GM12878 (cell line): ENCODE data around the gene MPST.

Experiments
- CEBPB ChIP-seq, 2 experiments: fragments of 150-350 bp in 1 of 2; IDR thresholded peaks; 2 replicates each; pipeline ENCODE4 v1.6.1; 2012 to 2014; ENCODE audit warnings: low read depth in 2 of 2, low read length in 2 of 2, borderline replicate concordance in 1 of 2, inconsistent platforms in 1 of 2
- EGR1 ChIP-seq, 2 experiments: IDR thresholded peaks; 1 replicate in 1 of 2; 2 replicates in 1 of 2; pipeline ENCODE4 v1.6.1; 2011 to 2012; ENCODE audit warnings: low read depth in 2 of 2, low read length in 2 of 2, borderline replicate concordance in 1 of 2, mild to moderate bottlenecking in 1 of 2, moderate library complexity in 1 of 2
- EP300 ChIP-seq, 2 experiments: fragments of 150-350 bp in 1 of 2; IDR thresholded peaks; 2 replicates each; pipeline ENCODE4 v1.6.1; 2011 to 2012; ENCODE audit warnings: low read depth in 2 of 2, low read length in 2 of 2, borderline replicate concordance in 1 of 2, improper control_type of control experiment in 1 of 2, inconsistent platforms in 1 of 2; ENCODE audit not compliant: control insufficient read depth in 1 of 2
- IKZF2 ChIP-seq, 2 experiments: fragments of 450-650 bp; IDR thresholded peaks; 2 replicates each; pipeline ENCODE4 v1.6.1; 2017; ENCODE audit warnings: mild to moderate bottlenecking in 2 of 2, moderate library complexity in 2 of 2
- JUND ChIP-seq: IDR thresholded peaks from 2 replicates; pipeline ENCODE4 v1.6.1; 2012; ENCODE audit warnings: low read depth, mild to moderate bottlenecking, low read length, improper control_type of control experiment, moderate library complexity
- NR2C2 ChIP-seq: IDR thresholded peaks from 2 replicates; pipeline ENCODE4 v1.6.1; 2011; ENCODE audit warnings: borderline replicate concordance, low read depth; ENCODE audit not compliant: control insufficient read depth, insufficient read length
- POLR2A ChIP-seq: IDR thresholded peaks from 2 replicates; pipeline ENCODE4 v1.6.1; 2011; ENCODE audit warnings: low read depth, mild to moderate bottlenecking, low read length
- POLR2AphosphoS5 ChIP-seq: IDR thresholded peaks from 2 replicates; pipeline ENCODE4 v1.6.1; 2011; ENCODE audit warnings: mild to moderate bottlenecking, low read length, inconsistent platforms
- SIN3A ChIP-seq: IDR thresholded peaks from 2 replicates; pipeline ENCODE4 v1.6.1; 2012; ENCODE audit warnings: low read depth, low read length, improper control_type of control experiment
- SRF ChIP-seq, 2 experiments: IDR thresholded peaks; 2 replicates each; pipeline ENCODE4 v1.6.1; 2011; ENCODE audit warnings: low read depth in 2 of 2, low read length in 2 of 2, mild to moderate bottlenecking in 1 of 2, moderate library complexity in 1 of 2
- ZNF217 ChIP-seq: fragments of 450-650 bp; IDR thresholded peaks from 2 replicates; pipeline ENCODE4 v1.6.1; 2017; ENCODE audit warnings: antibody characterized with exemption, mild to moderate bottlenecking
- TF ChIP-seq, protein P1 (sequence below), 3 experiments: IDR thresholded peaks in 2 of 3; conservative IDR thresholded peaks in 1 of 3; 2 replicates each; pipeline ENCODE4 v1.5.1; 2011; ENCODE audit warnings: low read depth in 3 of 3, low read length in 3 of 3, mild to moderate bottlenecking in 3 of 3, control low read depth in 2 of 3, moderate library complexity in 2 of 3, inconsistent platforms in 1 of 3, mixed read lengths in 1 of 3; ENCODE audit not compliant: control insufficient read depth in 2 of 3, insufficient read depth in 1 of 3; ENCODE audit errors: extremely low read depth in 1 of 3
- TF ChIP-seq, protein P2 (sequence below): IDR thresholded peaks from 2 replicates; pipeline ENCODE4 v1.6.1; 2011; ENCODE audit warnings: low read depth, mild to moderate bottlenecking, low read length, moderate library complexity, borderline replicate concordance; ENCODE audit errors: extremely low read depth
- TF ChIP-seq, protein P3 (sequence below): IDR thresholded peaks from 2 replicates; pipeline ENCODE4 v1.6.1; 2012; ENCODE audit warnings: low read length, inconsistent platforms

DNA sequence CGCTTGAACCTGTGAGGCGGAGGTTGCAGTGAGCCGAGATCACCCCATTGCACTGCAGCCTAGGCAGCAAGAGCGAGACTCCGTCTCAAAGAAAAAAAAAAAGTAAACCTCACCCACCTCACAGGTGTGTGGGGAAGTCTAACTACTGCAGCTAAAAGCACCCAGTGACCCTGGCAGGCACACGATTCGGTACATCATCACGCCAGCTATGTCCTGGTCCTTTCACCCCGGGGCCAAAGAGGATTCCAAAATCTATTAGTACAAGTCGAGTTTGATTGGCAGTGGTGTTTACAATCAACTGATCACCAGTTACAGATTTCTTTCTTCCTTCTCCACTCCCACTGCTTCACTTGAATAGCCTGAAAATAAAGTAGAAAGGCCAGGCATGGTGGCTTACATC, 6.6 kb upstream of the MPST start:
- TF ChIP-seq JUND (no peak), SIN3A (no peak), ZNF217 (no peak), POLR2A (no peak), SRF (IDR thresholded peaks at IDR 0.05; ENCODE audit: low read depth in 2 of 2, low read length in 2 of 2) (no peak), NR2C2 (no peak), CEBPB (IDR thresholded peaks at IDR 0.05; ENCODE audit: borderline replicate concordance in 1 of 2, low read depth in 2 of 2, low read length in 2 of 2) (no peak), POLR2AphosphoS5 (no peak), EP300 (IDR thresholded peaks at IDR 0.05; ENCODE audit: borderline replicate concordance in 1 of 2, control insufficient read depth in 1 of 2, low read depth in 2 of 2, low read length in 2 of 2) (no peak), IKZF2 (IDR thresholded peaks at IDR 0.05) (no peak), EGR1 (IDR thresholded peaks at IDR 0.05; ENCODE audit: borderline replicate concordance in 1 of 2, low read depth in 2 of 2, low read length in 2 of 2) (no peak)
- TF ChIP-seq, protein P1, sequence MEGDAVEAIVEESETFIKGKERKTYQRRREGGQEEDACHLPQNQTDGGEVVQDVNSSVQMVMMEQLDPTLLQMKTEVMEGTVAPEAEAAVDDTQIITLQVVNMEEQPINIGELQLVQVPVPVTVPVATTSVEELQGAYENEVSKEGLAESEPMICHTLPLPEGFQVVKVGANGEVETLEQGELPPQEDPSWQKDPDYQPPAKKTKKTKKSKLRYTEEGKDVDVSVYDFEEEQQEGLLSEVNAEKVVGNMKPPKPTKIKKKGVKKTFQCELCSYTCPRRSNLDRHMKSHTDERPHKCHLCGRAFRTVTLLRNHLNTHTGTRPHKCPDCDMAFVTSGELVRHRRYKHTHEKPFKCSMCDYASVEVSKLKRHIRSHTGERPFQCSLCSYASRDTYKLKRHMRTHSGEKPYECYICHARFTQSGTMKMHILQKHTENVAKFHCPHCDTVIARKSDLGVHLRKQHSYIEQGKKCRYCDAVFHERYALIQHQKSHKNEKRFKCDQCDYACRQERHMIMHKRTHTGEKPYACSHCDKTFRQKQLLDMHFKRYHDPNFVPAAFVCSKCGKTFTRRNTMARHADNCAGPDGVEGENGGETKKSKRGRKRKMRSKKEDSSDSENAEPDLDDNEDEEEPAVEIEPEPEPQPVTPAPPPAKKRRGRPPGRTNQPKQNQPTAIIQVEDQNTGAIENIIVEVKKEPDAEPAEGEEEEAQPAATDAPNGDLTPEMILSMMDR (IDR thresholded peaks at IDR 0.05 in 2 of 3, conservative IDR thresholded peaks at IDR 0.05 in 1 of 3; ENCODE audit: control insufficient read depth in 2 of 3, extremely low read depth in 1 of 3, insufficient read depth in 1 of 3, low read depth in 3 of 3, low read length in 3 of 3), result no peak
- TF ChIP-seq, protein P2, sequence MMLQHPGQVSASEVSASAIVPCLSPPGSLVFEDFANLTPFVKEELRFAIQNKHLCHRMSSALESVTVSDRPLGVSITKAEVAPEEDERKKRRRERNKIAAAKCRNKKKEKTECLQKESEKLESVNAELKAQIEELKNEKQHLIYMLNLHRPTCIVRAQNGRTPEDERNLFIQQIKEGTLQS, result no peak
- TF ChIP-seq, protein P3, sequence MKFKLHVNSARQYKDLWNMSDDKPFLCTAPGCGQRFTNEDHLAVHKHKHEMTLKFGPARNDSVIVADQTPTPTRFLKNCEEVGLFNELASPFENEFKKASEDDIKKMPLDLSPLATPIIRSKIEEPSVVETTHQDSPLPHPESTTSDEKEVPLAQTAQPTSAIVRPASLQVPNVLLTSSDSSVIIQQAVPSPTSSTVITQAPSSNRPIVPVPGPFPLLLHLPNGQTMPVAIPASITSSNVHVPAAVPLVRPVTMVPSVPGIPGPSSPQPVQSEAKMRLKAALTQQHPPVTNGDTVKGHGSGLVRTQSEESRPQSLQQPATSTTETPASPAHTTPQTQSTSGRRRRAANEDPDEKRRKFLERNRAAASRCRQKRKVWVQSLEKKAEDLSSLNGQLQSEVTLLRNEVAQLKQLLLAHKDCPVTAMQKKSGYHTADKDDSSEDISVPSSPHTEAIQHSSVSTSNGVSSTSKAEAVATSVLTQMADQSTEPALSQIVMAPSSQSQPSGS, result no peak
